Right lobe of liver (tissue), 6 donors: ENCODE measurements around the gene REV3L. TPM values are rescaled to one million over a fixed set of nuclear protein-coding genes. Genes with fewer than 3 reads are reported as not detected.

ENCODE experiments used
- ATAC-seq, 4 donors: fragments of 200-7000 bp; cut with Tn5 transposase; one replicate each; pipeline ENCODE4 v1.9.1; 2020; ENCODE audit warnings: mild to moderate bottlenecking in 4 of 4, moderate library complexity in 4 of 4
- DNase-seq, 3 donors: peaks; one replicate each; pipeline ENCODE4 v3.0.0-alpha.2; 2020
- H3K27ac ChIP-seq, 3 donors: fragments of 200-600 bp; one replicate each; pipeline ENCODE4 v1.8.0; 2022
- H3K27me3 ChIP-seq, 2 donors: fragments of 200-600 bp; one replicate each; pipeline ENCODE4 v1.8.0; 2022
- H3K36me3 ChIP-seq, 4 donors: fragments of 200-600 bp; sonication (generic) in 1 of 4; one replicate each; pipeline versions ENCODE4 v1.5.1 to v1.8.0; 2017 to 2022; ENCODE audit warnings: control low read depth in 1 of 4
- H3K4me1 ChIP-seq, 4 donors: fragments of 200-600 bp; sonication (generic) in 1 of 4; one replicate each; pipeline versions ENCODE4 v1.5.1 to v1.8.0; 2017 to 2022; ENCODE audit warnings: control low read depth in 1 of 4
- H3K4me3 ChIP-seq, 3 donors: fragments of 200-600 bp; one replicate each; pipeline ENCODE4 v1.8.0; 2022
- H3K9me3 ChIP-seq, 4 donors: fragments of 200-600 bp; sonication (generic) in 1 of 4; one replicate each; pipeline versions ENCODE4 v1.5.1 to v1.8.0; 2017 to 2022; ENCODE audit warnings: control low read depth in 1 of 4
- POLR2A ChIP-seq: fragments of 450-650 bp; IDR thresholded peaks from one replicate; pipeline ENCODE4 v1.6.1; 2017; ENCODE audit warnings: antibody characterized with exemption, mild to moderate bottlenecking
- WGBS: methylation state at CpG from one replicate; pipeline ENCODE4 v1.1.6; 2018; ENCODE audit warnings: low coverage, low lambda C conversion rate; ENCODE audit not compliant: insufficient coverage; ENCODE audit errors: missing lambda C conversion rate; 5-methylcytosine and 5-hydroxymethylcytosine counted together
- intact Hi-C, 2 donors: fragments of 100-400 bp; cut with DNase I; formaldehyde crosslinking; loops; one replicate each; pipeline versions ENCODE4 v1.11.2 to v1.14.1; 2022
- total RNA-seq, 6 experiments: library from RNA; depleted of rRNA in 2 of 6; stranded (reverse); fragments of >200 nt in 2 of 6; fragmentation: NEBNext Ultra II Directional in 3 of 6; extraction: Animal tissue kit (Norgen Biotek cat#: 25700) in 3 of 6; gene quantifications; one replicate each; pipeline versions ENCODE4 v1.1.0 to v1.2.4, GENCODE V29; 2016 to 2023
- TF ChIP-seq, protein P1 (sequence below), 4 donors: fragments of 200-600 bp in 3 of 4; fragments of 450-650 bp in 1 of 4; IDR thresholded peaks; one replicate each; pipeline versions ENCODE4 v1.5.1 to v1.8.0; 2016 to 2022; ENCODE audit warnings: antibody characterized with exemption in 4 of 4, mild to moderate bottlenecking in 2 of 4
- donor health status: DM: no; HTN: yes; CAD: no.
- donor health status: DM: no; HTN: no; CAD: no.
- donor health status: DM: no; HTN: no; CAD: no.
- donor health status: DM: no; HTN: yes; CAD: no.
- donor health status: DM: no; HTN: yes; CAD: no.

REV3L gene
- total RNA-seq, 6 experiments from 2014 or later: 9.3 to 21.4 (median 12.5) TPM

- H3K4me3 ChIP-seq: no peak overlapping the region
- no peak for DNase-seq
- no peak for TF ChIP-seq POLR2A
- TF ChIP-seq, protein P1, sequence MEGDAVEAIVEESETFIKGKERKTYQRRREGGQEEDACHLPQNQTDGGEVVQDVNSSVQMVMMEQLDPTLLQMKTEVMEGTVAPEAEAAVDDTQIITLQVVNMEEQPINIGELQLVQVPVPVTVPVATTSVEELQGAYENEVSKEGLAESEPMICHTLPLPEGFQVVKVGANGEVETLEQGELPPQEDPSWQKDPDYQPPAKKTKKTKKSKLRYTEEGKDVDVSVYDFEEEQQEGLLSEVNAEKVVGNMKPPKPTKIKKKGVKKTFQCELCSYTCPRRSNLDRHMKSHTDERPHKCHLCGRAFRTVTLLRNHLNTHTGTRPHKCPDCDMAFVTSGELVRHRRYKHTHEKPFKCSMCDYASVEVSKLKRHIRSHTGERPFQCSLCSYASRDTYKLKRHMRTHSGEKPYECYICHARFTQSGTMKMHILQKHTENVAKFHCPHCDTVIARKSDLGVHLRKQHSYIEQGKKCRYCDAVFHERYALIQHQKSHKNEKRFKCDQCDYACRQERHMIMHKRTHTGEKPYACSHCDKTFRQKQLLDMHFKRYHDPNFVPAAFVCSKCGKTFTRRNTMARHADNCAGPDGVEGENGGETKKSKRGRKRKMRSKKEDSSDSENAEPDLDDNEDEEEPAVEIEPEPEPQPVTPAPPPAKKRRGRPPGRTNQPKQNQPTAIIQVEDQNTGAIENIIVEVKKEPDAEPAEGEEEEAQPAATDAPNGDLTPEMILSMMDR (IDR thresholded peaks at IDR 0.05): no peak
- H3K36me3 ChIP-seq: no peaks in the 10 kb centered on the region
- no peak overlapping the region for H3K27ac ChIP-seq
- 75% methylated on average over 4 of the region's 4 CpGs for WGBS
- no peaks in the 10 kb centered on the region for H3K27me3 ChIP-seq
- H3K9me3 ChIP-seq: no peaks in the 10 kb centered on the region
- intact Hi-C loops: no loop called here
- no peak for ATAC-seq
- no peaks in the 10 kb centered on the region for H3K4me1 ChIP-seq
These were observed 39.5 kb upstream of the REV3L start for GRCh38 chr6:111522393-111523020.

- TF ChIP-seq, protein P1 (IDR thresholded peaks at IDR 0.05): no peak
- 88% methylated on average over 5 of the region's 5 CpGs for WGBS
- intact Hi-C loops: no loop called here
- H3K9me3 ChIP-seq: no peaks in the 10 kb centered on the region
- H3K4me1 ChIP-seq: no peaks in the 10 kb centered on the region
- H3K27me3 ChIP-seq: no peaks in the 10 kb centered on the region
- H3K36me3 ChIP-seq: no peaks in the 10 kb centered on the region
- ATAC-seq: no peak
- no peak overlapping the region for H3K4me3 ChIP-seq
- DNase-seq: no peak
- no peak overlapping the region for H3K27ac ChIP-seq
These were observed 38.7 kb upstream of the REV3L start for GRCh38 chr6:111521497-111522270.

DNA sequence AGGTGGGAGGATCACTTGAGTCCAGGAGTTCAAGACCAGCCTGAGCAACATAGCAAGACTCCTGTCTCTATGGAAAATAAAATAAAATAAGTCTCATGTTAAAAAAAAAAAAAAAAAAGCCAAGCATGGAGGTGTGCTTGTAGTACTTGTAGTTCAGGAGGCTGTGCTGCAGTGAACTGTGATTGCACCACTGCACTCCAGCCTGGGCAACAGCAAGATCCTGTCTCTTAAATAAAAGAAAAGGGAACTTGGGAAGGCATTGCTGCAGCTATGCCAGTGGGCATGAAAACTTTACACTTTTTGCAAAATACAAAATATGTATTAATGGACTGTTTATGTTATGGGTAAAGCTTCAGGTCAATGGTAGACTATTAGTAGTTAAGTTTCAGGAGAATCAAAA, 37.5 kb upstream of the REV3L start:
- Histone ChIP-seq H3K36me3 (no peaks in the 10 kb centered on the region), H3K27ac (no peak overlapping the region), H3K4me3 (no peak overlapping the region), H3K27me3 (no peaks in the 10 kb centered on the region), H3K9me3 (no peaks in the 10 kb centered on the region), H3K4me1 (peaks cover 0 to 7% (median 0%) of the 10 kb centered on the region in 4 donors)
- DNase-seq: no peak
- no peak for ATAC-seq
- TF ChIP-seq, protein P1 (IDR thresholded peaks at IDR 0.05): no peak
- no peak for TF ChIP-seq POLR2A
- intact Hi-C loops: no loop called here

GRCh38 chr6:111517965-111518364, 34.9 kb upstream of the REV3L start:
- DNase-seq (no peak), ATAC-seq (no peak)
- no peaks in the 10 kb centered on the region for H3K9me3 ChIP-seq
- no peak for TF ChIP-seq POLR2A
- TF ChIP-seq, protein P1 (IDR thresholded peaks at IDR 0.05): no peak
- H3K4me3 ChIP-seq: no peak overlapping the region
- intact Hi-C loops: no loop called here
- 95% methylated on average over 3 of the region's 4 CpGs for WGBS
- no peaks in the 10 kb centered on the region for H3K36me3 ChIP-seq
- H3K27me3 ChIP-seq: no peaks in the 10 kb centered on the region
- H3K4me1 ChIP-seq: peaks cover 0 to 16% (median 2%) of the 10 kb centered on the region in 4 donors
- H3K27ac ChIP-seq: no peak overlapping the region
